Measurements from ENCODE around the gene FUS. TPM values are rescaled to one million over a fixed set of nuclear protein-coding genes. Genes with fewer than 3 reads are reported as not detected.

Gene FUS
- total RNA-seq, 2 experiments from 2014 or later, result 104 to 953 TPM

GRCh38 chr16:31185339-31185738 is 5.4 kb downstream of the FUS start:
- H3K9me2 ChIP-seq (ENCODE audit: insufficient read depth, low read length), result no peaks in the 10 kb centered on the region
- no peak overlapping the region for H3K4me2 ChIP-seq (ENCODE audit: low read length)
- no peak for TF ChIP-seq EZH2phosphoT487 (IDR thresholded peaks at IDR 0.05; ENCODE audit: borderline replicate concordance, low read depth, low read length)
- TF ChIP-seq CTCF (conservative IDR thresholded peaks at IDR 0.05; ENCODE audit: low read length), result no peak
- peaks cover 97% of the 10 kb centered on the region for H3K79me2 ChIP-seq (ENCODE audit: insufficient read depth, low read depth, low read length)
- H3K4me1 ChIP-seq (ENCODE audit: insufficient read depth, low read length, poor library complexity, severe bottlenecking), result peaks cover 21% of the 10 kb centered on the region
- H3K4me3 ChIP-seq (ENCODE audit: low read depth, low read length, poor library complexity, severe bottlenecking), result no peak overlapping the region
- no peak for DNase-seq (ENCODE audit: low spot score)
- no peak overlapping the region for H3K27ac ChIP-seq (ENCODE audit: low read depth, low read length, poor library complexity, severe bottlenecking)
- peaks cover 100% of the 10 kb centered on the region for H3K36me3 ChIP-seq (ENCODE audit: insufficient read depth, low read length)
- peaks cover 87% of the 10 kb centered on the region for H4K20me1 ChIP-seq (ENCODE audit: insufficient read depth, low read length)
- intact Hi-C loops (cut with micrococcal nuclease; ENCODE audit: unreplicated experiment), result no loop called here
- H3K9me3 ChIP-seq (ENCODE audit: low read length), result no peaks in the 10 kb centered on the region
- no peak overlapping the region for H2AFZ ChIP-seq (ENCODE audit: low read length)
- no TSS peak for BruUV-seq (replicated peaks)
- POLR2A ChIA-PET, result interaction anchor here (0.6 kb wide), 1 partner anchor 512 kb away, joined by 3 read pairs; no protein-coding TSS in a partner anchor
- CTCF ChIA-PET (ENCODE audit: unreplicated experiment), result interaction anchor here (1.1 kb wide), 1 partner anchor 17 kb away, joined by 3 read pairs; the partner anchor contains the start of gene PYCARD

- Histone ChIP-seq H3K27ac (ENCODE audit: low read depth, low read length, poor library complexity, severe bottlenecking) (no peak overlapping the region), H3K9me3 (ENCODE audit: low read length) (no peaks in the 10 kb centered on the region), H2AFZ (ENCODE audit: low read length) (no peak overlapping the region), H3K79me2 (ENCODE audit: insufficient read depth, low read depth, low read length) (peaks cover 89% of the 10 kb centered on the region), H4K20me1 (ENCODE audit: insufficient read depth, low read length) (peaks cover 82% of the 10 kb centered on the region), H3K9me2 (ENCODE audit: insufficient read depth, low read length) (no peaks in the 10 kb centered on the region), H3K4me1 (ENCODE audit: insufficient read depth, low read length, poor library complexity, severe bottlenecking) (peaks cover 21% of the 10 kb centered on the region), H3K36me3 (ENCODE audit: insufficient read depth, low read length) (peaks cover 100% of the 10 kb centered on the region), H3K4me3 (ENCODE audit: low read depth, low read length, poor library complexity, severe bottlenecking) (no peak overlapping the region), H3K4me2 (ENCODE audit: low read length) (no peak overlapping the region)
- intact Hi-C loops (cut with micrococcal nuclease; ENCODE audit: unreplicated experiment), result no loop called here
- BruUV-seq (replicated peaks), result no TSS peak
- ChIA-PET POLR2A (no interaction called here), CTCF (ENCODE audit: unreplicated experiment) (no interaction called here)
- no peak for DNase-seq (ENCODE audit: low spot score)
- TF ChIP-seq CTCF (conservative IDR thresholded peaks at IDR 0.05; ENCODE audit: low read length), result no peak
Measured at GRCh38 chr16:31186176-31186575, 6.2 kb downstream of the FUS start.

- no TSS peak for BruUV-seq (replicated peaks)
- Histone ChIP-seq H3K4me2 (ENCODE audit: low read length) (no peak overlapping the region), H3K4me1 (ENCODE audit: insufficient read depth, low read length, poor library complexity, severe bottlenecking) (peaks cover 12% of the 10 kb centered on the region), H4K20me1 (ENCODE audit: insufficient read depth, low read length) (peaks cover 72% of the 10 kb centered on the region), H3K4me3 (ENCODE audit: low read depth, low read length, poor library complexity, severe bottlenecking) (no peak overlapping the region), H3K79me2 (ENCODE audit: insufficient read depth, low read depth, low read length) (peaks cover 79% of the 10 kb centered on the region), H3K36me3 (ENCODE audit: insufficient read depth, low read length) (peaks cover 100% of the 10 kb centered on the region), H2AFZ (ENCODE audit: low read length) (no peak overlapping the region), H3K9me3 (ENCODE audit: low read length) (no peaks in the 10 kb centered on the region), H3K27ac (ENCODE audit: low read depth, low read length, poor library complexity, severe bottlenecking) (no peak overlapping the region), H3K9me2 (ENCODE audit: insufficient read depth, low read length) (no peaks in the 10 kb centered on the region)
- TF ChIP-seq EZH2phosphoT487 (IDR thresholded peaks at IDR 0.05; ENCODE audit: borderline replicate concordance, low read depth, low read length), result no peak
- TF ChIP-seq CTCF (conservative IDR thresholded peaks at IDR 0.05; ENCODE audit: low read length), result no peak
- POLR2A ChIA-PET, result interaction anchor here (1.1 kb wide), 1 partner anchor 14 kb away, joined by 4 read pairs; no protein-coding TSS in a partner anchor
- CTCF ChIA-PET (ENCODE audit: unreplicated experiment), result no interaction called here
- intact Hi-C loops (cut with micrococcal nuclease; ENCODE audit: unreplicated experiment), result no loop called here
- DNase-seq (ENCODE audit: low spot score), result no peak
Measured at GRCh38 chr16:31186930-31187807, 7.2 kb downstream of the FUS start.
